Choroid plexus epithelial cell (primary cell): ENCODE data around the gene RAB30.

Source experiments
- DNase-seq: peaks from one replicate; pipeline ENCODE4 v3.0.0-alpha.2; 2010; ENCODE audit warnings: low read depth
- H3K4me3 ChIP-seq: 2 replicates; pipeline ENCODE4 v1.5.1; 2011; ENCODE audit warnings: low read depth, mild to moderate bottlenecking, control low read depth, low read length, moderate library complexity
- CTCF ChIP-seq: conservative IDR thresholded peaks from 2 replicates; pipeline ENCODE4 v1.5.1; 2011; ENCODE audit warnings: low read depth, mild to moderate bottlenecking, control low read depth, inconsistent platforms, low read length, moderate library complexity

RAB30 gene

GRCh38 chr11:83092488-83093384 lies 21.0 kb upstream of the RAB30 start:
- no peak for TF ChIP-seq CTCF
- H3K4me3 ChIP-seq = no peak overlapping the region
- peak; percentile 5 for DNase-seq

GRCh38 chr11:83088965-83089364 lies 17.3 kb upstream of the RAB30 start:
- peak; percentile 27 for TF ChIP-seq CTCF
- DNase-seq = peak; percentile 29
- no peak overlapping the region for H3K4me3 ChIP-seq

GRCh38 chr11:83087035-83087434 lies 15.3 kb upstream of the RAB30 start:
- H3K4me3 ChIP-seq = no peak overlapping the region
- TF ChIP-seq CTCF = peak; percentile 33
- DNase-seq = peak; percentile 49

GRCh38 chr11:83079820-83080219 lies 8.1 kb upstream of the RAB30 start:
- TF ChIP-seq CTCF = no peak
- DNase-seq = no peak
- H3K4me3 ChIP-seq = no peak overlapping the region

- TF ChIP-seq CTCF = no peak
Observed at GRCh38 chr11:83078269-83078668, 6.6 kb upstream of the RAB30 start.

GRCh38 chr11:83073884-83074283 lies 2.2 kb upstream of the RAB30 start:
- no peak overlapping the region for H3K4me3 ChIP-seq
- no peak for TF ChIP-seq CTCF
- DNase-seq = no peak

More at GRCh38 chr11:83078269-83078668, 6.6 kb upstream of the RAB30 start:
- DNase-seq = no peak
- H3K4me3 ChIP-seq = no peak overlapping the region

- H3K4me3 ChIP-seq = peak overlapping the region; percentile 94
- TF ChIP-seq CTCF = no peak
- no peak for DNase-seq
Observed at GRCh38 chr11:83073258-83073657, 1.6 kb upstream of the RAB30 start.
